A549 (cell line): Measurements from ENCODE around the gene MYO18B. TPM values are rescaled to one million over a fixed set of nuclear protein-coding genes. Genes with fewer than 3 reads are reported as not detected.

Experiments
- ATAC-seq, 2 experiments: fragments of 200-7000 bp in 1 of 2; fragments of >200 bp in 1 of 2; cut with Nextera tagmentation in 1 of 2; cut with Tn5 transposase in 1 of 2; 3 replicates each; pipeline versions ENCODE4 v1.8.0 to v1.9.1; 2018 to 2020; ENCODE audit warnings: mild to moderate bottlenecking in 1 of 2, moderate library complexity in 1 of 2
- CTCF ChIA-PET: fragments of 300-600 bp; sonication (Branson Sonifier 250); formaldehyde crosslinking; extraction: SDS; loops from one replicate; lab custom pipeline; 2021; ENCODE audit warnings: antibody characterized with exemption, inconsistent platforms; lab: Yijun Ruan, JAX
- POLR2A ChIA-PET: fragments of 350-600 bp; formaldehyde crosslinking; extraction: SDS; loops from one replicate; lab custom pipeline; 2021; ENCODE audit warnings: antibody characterized with exemption, inconsistent platforms; lab: Yijun Ruan, JAX
- DNase-seq, 2 experiments: peaks; one replicate each; pipeline versions ENCODE4 v3.0.0 to v3.0.0-alpha.2; 2011 to 2016; ENCODE audit warnings: low read depth in 1 of 2, low spot score in 1 of 2
- FAIRE-seq: peaks from 2 replicates; lab custom pipeline; 2011; peaks lifted over from hg19 to GRCh38; lab: Jason Lieb, UNC
- H3K27ac ChIP-seq, 2 experiments: fragments of >200 bp; sonication (Bioruptor Twin); formaldehyde crosslinking; 3 replicates each; pipeline ENCODE4 v1.5.1; 2016 to 2017
- H3K4me1 ChIP-seq: fragments of >200 bp; sonication (Bioruptor Twin); formaldehyde crosslinking; 3 replicates; pipeline ENCODE4 v1.6.1; 2016
- H3K4me2 ChIP-seq: fragments of >200 bp; sonication (Bioruptor Twin); formaldehyde crosslinking; 3 replicates; pipeline ENCODE4 v1.6.1; 2016
- H3K4me3 ChIP-seq: fragments of >200 bp; sonication (Bioruptor Twin); formaldehyde crosslinking; 3 replicates; pipeline ENCODE4 v1.5.1; 2016
- H3K9me3 ChIP-seq: fragments of >200 bp; sonication (Bioruptor Twin); formaldehyde crosslinking; 3 replicates; pipeline ENCODE4 v1.6.1; 2016
- CBX2 ChIP-seq: fragments of 200-600 bp; sonication (generic); IDR thresholded peaks from 2 replicates; pipeline ENCODE4 v1.6.1; 2016; ENCODE audit warnings: low read depth, mild to moderate bottlenecking, borderline replicate concordance
- CEBPB ChIP-seq, 2 experiments: fragments of >200 bp in 1 of 2; sonication (Bioruptor Twin) in 1 of 2; formaldehyde crosslinking in 1 of 2; IDR thresholded peaks; 2 replicates each; pipeline ENCODE4 v1.6.1; 2012 to 2016
- EHF ChIP-seq: fragments of 250-450 bp; sonication (Bioruptor Pico); IDR thresholded peaks from 2 replicates; pipeline ENCODE4 v1.5.0; 2020; ENCODE audit warnings: mild to moderate bottlenecking
- EP300 ChIP-seq, 2 experiments: fragments of >200 bp; sonication (Bioruptor Twin); formaldehyde crosslinking; IDR thresholded peaks; 2 replicates in 1 of 2; 3 replicates in 1 of 2; pipeline ENCODE4 v1.6.1; 2016 to 2017
- FOSB ChIP-seq: fragments of 250-450 bp; sonication (Bioruptor Pico); IDR thresholded peaks from 2 replicates; pipeline ENCODE4 v1.5.0; 2020; ENCODE audit warnings: mild to moderate bottlenecking, moderate library complexity
- FOSL2 ChIP-seq, 2 experiments: fragments of 450-650 bp in 1 of 2; fragments of >200 bp in 1 of 2; sonication (Bioruptor Twin) in 1 of 2; formaldehyde crosslinking; IDR thresholded peaks; 2 replicates each; pipeline versions ENCODE4 v1.5.0 to v1.6.1; 2016 to 2020; ENCODE audit warnings: mild to moderate bottlenecking in 1 of 2, moderate library complexity in 1 of 2
- HDAC2 ChIP-seq: fragments of 200-600 bp; sonication (generic); IDR thresholded peaks from 2 replicates; pipeline ENCODE4 v1.6.1; 2016
- HEYL ChIP-seq: fragments of 250-450 bp; sonication (Bioruptor Pico); IDR thresholded peaks from 2 replicates; pipeline ENCODE4 v1.8.0; 2021; ENCODE audit warnings: mild to moderate bottlenecking, moderate library complexity
- HOXA7 ChIP-seq: fragments of 250-450 bp; sonication (Bioruptor Pico); IDR thresholded peaks from 2 replicates; pipeline ENCODE4 v1.5.0; 2020; ENCODE audit warnings: mild to moderate bottlenecking, moderate library complexity
- HOXB13 ChIP-seq: fragments of 250-450 bp; sonication (Bioruptor Pico); IDR thresholded peaks from 2 replicates; pipeline ENCODE4 v1.5.0; 2020; ENCODE audit warnings: low read depth, mild to moderate bottlenecking, moderate library complexity
- HOXB5 ChIP-seq: fragments of 250-450 bp; sonication (Bioruptor Pico); IDR thresholded peaks from 2 replicates; pipeline ENCODE4 v1.5.0; 2020; ENCODE audit warnings: mild to moderate bottlenecking, moderate library complexity
- KDM5A ChIP-seq: fragments of 200-600 bp; sonication (generic); IDR thresholded peaks from 2 replicates; pipeline ENCODE4 v1.6.1; 2016; ENCODE audit warnings: antibody characterized with exemption, mild to moderate bottlenecking
- MYC ChIP-seq: IDR thresholded peaks from 2 replicates; pipeline ENCODE4 v1.6.1; 2012; ENCODE audit warnings: mild to moderate bottlenecking, inconsistent platforms, low read length, improper control_type of control experiment, borderline replicate concordance
- PHF8 ChIP-seq: fragments of 200-600 bp; sonication (generic); IDR thresholded peaks from 2 replicates; pipeline ENCODE4 v1.6.1; 2016; ENCODE audit warnings: low read depth, mild to moderate bottlenecking, antibody characterized with exemption, moderate library complexity, borderline replicate concordance
- POLR2A ChIP-seq: IDR thresholded peaks from 2 replicates; pipeline ENCODE4 v1.6.1; 2012; ENCODE audit warnings: mild to moderate bottlenecking, low read length
- POLR2AphosphoS2 ChIP-seq: conservative IDR thresholded peaks from 2 replicates; pipeline ENCODE4 v1.6.1; 2012; ENCODE audit warnings: low read length, improper control_type of control experiment, inconsistent platforms
- RFX5 ChIP-seq: fragments of 450-650 bp; IDR thresholded peaks from 2 replicates; pipeline ENCODE4 v1.7.1; 2014; ENCODE audit warnings: antibody characterized with exemption, mild to moderate bottlenecking, moderate library complexity
- RNF2 ChIP-seq: fragments of 200-600 bp; sonication (generic); IDR thresholded peaks from 2 replicates; pipeline ENCODE4 v1.6.1; 2016; ENCODE audit warnings: low read depth, mild to moderate bottlenecking, antibody characterized with exemption, moderate library complexity, borderline replicate concordance
- TFCP2L1 ChIP-seq: fragments of 250-450 bp; sonication (Bioruptor Pico); IDR thresholded peaks from 2 replicates; pipeline ENCODE4 v1.5.0; 2021; ENCODE audit warnings: mild to moderate bottlenecking
- TP53 ChIP-seq: fragments of 250-450 bp; sonication (Bioruptor Pico); IDR thresholded peaks from 2 replicates; pipeline ENCODE4 v1.5.0; 2021; ENCODE audit warnings: mild to moderate bottlenecking, moderate library complexity
- WGBS: methylation state at CpG from one replicate; pipeline ENCODE4 v1.1.6; 2017; ENCODE audit errors: missing lambda C conversion rate; 5-methylcytosine and 5-hydroxymethylcytosine counted together
- polyA plus RNA-seq, 4 experiments: library from polyadenylated mRNA; depleted of rRNA in 3 of 4; stranded (reverse); fragments of >200 nt; fragmentation: RNase III in 1 of 4; extraction: RNeasy Plus Mini Kit Qiagen cat#74134 plus additional on column Dnase treatment in 1 of 4; gene quantifications; 2 replicates in 3 of 4; 3 replicates in 1 of 4; pipeline ENCODE4 v1.2.3, GENCODE V29; 2011 to 2017
- TF ChIP-seq, protein P1 (sequence below): fragments of 200-600 bp; sonication (generic); IDR thresholded peaks from 2 replicates; pipeline ENCODE4 v1.6.1; 2016; ENCODE audit warnings: antibody characterized with exemption, mild to moderate bottlenecking, moderate library complexity
- TF ChIP-seq, protein P2 (sequence below): fragments of >200 bp; sonication (Bioruptor Twin); formaldehyde crosslinking; IDR thresholded peaks from 3 replicates; pipeline ENCODE4 v1.5.1; 2016
- TF ChIP-seq, protein P3 (sequence below): fragments of 450-650 bp; IDR thresholded peaks from 2 replicates; pipeline ENCODE4 v1.6.1; 2014; ENCODE audit warnings: antibody characterized with exemption

The MYO18B gene
- polyA plus RNA-seq, 2 of the 4 experiments (the other 2 are of a cell fraction), result 0.01 TPM

DNA sequence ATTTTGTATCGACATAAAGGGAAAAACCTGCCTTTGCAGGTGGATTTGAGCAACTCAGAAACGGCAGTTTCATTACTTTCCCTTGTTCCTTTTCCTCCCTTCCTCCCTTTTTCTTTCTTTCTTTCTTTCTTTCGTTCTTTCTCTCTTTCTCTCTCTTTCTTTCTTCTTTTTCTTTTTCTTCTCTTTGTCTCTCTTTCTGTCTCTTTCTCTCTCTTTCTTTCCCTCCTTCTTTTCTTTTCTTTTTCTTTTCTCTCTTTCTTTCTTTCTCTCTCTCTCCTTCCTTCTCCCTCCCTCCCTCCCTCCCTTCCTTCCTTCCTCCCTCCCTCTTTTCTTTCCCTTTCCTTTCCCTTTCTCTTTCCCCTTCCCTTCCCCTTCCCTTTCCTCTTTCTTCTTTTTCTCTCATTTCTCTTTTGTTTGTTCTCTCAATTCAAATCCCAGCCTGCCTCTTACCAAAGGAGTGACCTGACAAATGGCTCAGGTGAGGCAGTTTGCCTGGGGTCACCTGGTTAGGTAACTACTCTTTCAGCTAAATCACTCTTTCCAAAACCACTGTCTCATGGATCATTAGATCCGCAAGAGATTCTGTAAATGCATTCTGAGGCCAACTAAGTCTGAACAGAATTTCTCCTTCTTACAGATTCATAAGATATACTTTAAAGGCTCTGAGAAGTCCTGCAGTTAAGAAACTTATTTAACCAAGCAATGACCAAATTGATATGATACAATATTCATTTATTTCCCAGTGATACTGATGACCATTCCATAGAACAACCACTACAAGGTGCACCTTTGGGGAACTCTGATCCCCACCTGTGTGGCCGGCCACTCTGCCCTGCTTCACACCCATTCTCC lies 75.3 kb downstream of the MYO18B start (continued):
- TF ChIP-seq, protein P1, sequence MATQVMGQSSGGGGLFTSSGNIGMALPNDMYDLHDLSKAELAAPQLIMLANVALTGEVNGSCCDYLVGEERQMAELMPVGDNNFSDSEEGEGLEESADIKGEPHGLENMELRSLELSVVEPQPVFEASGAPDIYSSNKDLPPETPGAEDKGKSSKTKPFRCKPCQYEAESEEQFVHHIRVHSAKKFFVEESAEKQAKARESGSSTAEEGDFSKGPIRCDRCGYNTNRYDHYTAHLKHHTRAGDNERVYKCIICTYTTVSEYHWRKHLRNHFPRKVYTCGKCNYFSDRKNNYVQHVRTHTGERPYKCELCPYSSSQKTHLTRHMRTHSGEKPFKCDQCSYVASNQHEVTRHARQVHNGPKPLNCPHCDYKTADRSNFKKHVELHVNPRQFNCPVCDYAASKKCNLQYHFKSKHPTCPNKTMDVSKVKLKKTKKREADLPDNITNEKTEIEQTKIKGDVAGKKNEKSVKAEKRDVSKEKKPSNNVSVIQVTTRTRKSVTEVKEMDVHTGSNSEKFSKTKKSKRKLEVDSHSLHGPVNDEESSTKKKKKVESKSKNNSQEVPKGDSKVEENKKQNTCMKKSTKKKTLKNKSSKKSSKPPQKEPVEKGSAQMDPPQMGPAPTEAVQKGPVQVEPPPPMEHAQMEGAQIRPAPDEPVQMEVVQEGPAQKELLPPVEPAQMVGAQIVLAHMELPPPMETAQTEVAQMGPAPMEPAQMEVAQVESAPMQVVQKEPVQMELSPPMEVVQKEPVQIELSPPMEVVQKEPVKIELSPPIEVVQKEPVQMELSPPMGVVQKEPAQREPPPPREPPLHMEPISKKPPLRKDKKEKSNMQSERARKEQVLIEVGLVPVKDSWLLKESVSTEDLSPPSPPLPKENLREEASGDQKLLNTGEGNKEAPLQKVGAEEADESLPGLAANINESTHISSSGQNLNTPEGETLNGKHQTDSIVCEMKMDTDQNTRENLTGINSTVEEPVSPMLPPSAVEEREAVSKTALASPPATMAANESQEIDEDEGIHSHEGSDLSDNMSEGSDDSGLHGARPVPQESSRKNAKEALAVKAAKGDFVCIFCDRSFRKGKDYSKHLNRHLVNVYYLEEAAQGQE, result no peak
- TF ChIP-seq TP53 (CRISPR knock-in tag) (no peak), POLR2AphosphoS2 (no peak), PHF8 (no peak), HOXB13 (CRISPR knock-in tag) (no peak)

DNA sequence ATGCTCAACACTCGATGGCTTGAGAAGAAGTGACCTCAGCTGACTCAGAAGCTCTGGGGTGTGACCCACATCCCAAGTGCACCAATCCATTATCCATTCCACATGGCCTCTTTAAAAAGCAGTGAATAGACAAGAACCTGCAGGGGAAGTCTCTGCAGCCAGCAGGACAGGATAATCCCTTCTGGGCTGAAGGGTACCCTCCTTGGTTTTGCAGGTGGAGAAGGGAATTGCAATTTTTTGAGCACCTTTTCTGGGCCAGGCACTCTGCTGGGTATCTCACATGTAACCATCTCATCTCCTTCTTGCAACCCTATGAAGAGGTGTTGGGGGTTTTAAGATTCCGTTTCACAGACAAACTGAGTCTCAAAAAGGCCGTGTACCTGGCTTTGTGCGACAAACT lies 76.6 kb downstream of the MYO18B start:
- CTCF ChIA-PET, result no interaction called here
- TF ChIP-seq TFCP2L1 (CRISPR knock-in tag), result no peak
- no peak for TF ChIP-seq MYC
- TF ChIP-seq FOSB (CRISPR knock-in tag), result no peak
- TF ChIP-seq POLR2A, result no peak
- no peak for TF ChIP-seq EHF (CRISPR knock-in tag)
- TF ChIP-seq CBX2, result no peak
- TF ChIP-seq HDAC2, result no peak
- TF ChIP-seq, protein P2, sequence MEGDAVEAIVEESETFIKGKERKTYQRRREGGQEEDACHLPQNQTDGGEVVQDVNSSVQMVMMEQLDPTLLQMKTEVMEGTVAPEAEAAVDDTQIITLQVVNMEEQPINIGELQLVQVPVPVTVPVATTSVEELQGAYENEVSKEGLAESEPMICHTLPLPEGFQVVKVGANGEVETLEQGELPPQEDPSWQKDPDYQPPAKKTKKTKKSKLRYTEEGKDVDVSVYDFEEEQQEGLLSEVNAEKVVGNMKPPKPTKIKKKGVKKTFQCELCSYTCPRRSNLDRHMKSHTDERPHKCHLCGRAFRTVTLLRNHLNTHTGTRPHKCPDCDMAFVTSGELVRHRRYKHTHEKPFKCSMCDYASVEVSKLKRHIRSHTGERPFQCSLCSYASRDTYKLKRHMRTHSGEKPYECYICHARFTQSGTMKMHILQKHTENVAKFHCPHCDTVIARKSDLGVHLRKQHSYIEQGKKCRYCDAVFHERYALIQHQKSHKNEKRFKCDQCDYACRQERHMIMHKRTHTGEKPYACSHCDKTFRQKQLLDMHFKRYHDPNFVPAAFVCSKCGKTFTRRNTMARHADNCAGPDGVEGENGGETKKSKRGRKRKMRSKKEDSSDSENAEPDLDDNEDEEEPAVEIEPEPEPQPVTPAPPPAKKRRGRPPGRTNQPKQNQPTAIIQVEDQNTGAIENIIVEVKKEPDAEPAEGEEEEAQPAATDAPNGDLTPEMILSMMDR, result no peak
- TF ChIP-seq RFX5, result no peak
- TF ChIP-seq KDM5A, result no peak
- no peak for TF ChIP-seq CEBPB (IDR thresholded peaks at IDR 0.05)
- TF ChIP-seq HOXB5 (CRISPR knock-in tag), result no peak
- TF ChIP-seq HOXB13 (CRISPR knock-in tag), result no peak
- TF ChIP-seq, protein P3, sequence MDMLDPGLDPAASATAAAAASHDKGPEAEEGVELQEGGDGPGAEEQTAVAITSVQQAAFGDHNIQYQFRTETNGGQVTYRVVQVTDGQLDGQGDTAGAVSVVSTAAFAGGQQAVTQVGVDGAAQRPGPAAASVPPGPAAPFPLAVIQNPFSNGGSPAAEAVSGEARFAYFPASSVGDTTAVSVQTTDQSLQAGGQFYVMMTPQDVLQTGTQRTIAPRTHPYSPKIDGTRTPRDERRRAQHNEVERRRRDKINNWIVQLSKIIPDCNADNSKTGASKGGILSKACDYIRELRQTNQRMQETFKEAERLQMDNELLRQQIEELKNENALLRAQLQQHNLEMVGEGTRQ, result no peak
- no peak for TF ChIP-seq POLR2AphosphoS2
- no peak for TF ChIP-seq HOXA7 (CRISPR knock-in tag)
- no peak for TF ChIP-seq HEYL (CRISPR knock-in tag)
- TF ChIP-seq EP300 (IDR thresholded peaks at IDR 0.05), result no peak
- no peak for TF ChIP-seq FOSL2 (IDR thresholded peaks at IDR 0.05)
- no peak for TF ChIP-seq FOSL2 (CRISPR knock-in tag; IDR thresholded peaks at IDR 0.05)
- no peak for TF ChIP-seq RNF2
- TF ChIP-seq, all 56 proteins: peak for 0
- FAIRE-seq (no peak), DNase-seq (no peak), ATAC-seq (0 out of 6 replicates have a peak, but pooled peaks of 1 of the 2 experiments have one; percentile 56)
- no peak overlapping the region for H3K4me2 ChIP-seq
- H3K4me3 ChIP-seq, result no peak overlapping the region
- H3K9me3 ChIP-seq, result no peaks in the 10 kb centered on the region
- 0% methylated on average over 4 of the region's 4 CpGs for WGBS
- POLR2A ChIA-PET, result no interaction called here
- no peak overlapping the region for H3K27ac ChIP-seq
- no peaks in the 10 kb centered on the region for H3K4me1 ChIP-seq
